Measurements from ENCODE around the gene PLCB1. TPM values are rescaled to one million over a fixed set of nuclear protein-coding genes. Genes with fewer than 3 reads are reported as not detected.

The PLCB1 gene
- total RNA-seq, 4 donors from 2014 or later: 7.2 to 28.1 (median 9.6) TPM

DNA sequence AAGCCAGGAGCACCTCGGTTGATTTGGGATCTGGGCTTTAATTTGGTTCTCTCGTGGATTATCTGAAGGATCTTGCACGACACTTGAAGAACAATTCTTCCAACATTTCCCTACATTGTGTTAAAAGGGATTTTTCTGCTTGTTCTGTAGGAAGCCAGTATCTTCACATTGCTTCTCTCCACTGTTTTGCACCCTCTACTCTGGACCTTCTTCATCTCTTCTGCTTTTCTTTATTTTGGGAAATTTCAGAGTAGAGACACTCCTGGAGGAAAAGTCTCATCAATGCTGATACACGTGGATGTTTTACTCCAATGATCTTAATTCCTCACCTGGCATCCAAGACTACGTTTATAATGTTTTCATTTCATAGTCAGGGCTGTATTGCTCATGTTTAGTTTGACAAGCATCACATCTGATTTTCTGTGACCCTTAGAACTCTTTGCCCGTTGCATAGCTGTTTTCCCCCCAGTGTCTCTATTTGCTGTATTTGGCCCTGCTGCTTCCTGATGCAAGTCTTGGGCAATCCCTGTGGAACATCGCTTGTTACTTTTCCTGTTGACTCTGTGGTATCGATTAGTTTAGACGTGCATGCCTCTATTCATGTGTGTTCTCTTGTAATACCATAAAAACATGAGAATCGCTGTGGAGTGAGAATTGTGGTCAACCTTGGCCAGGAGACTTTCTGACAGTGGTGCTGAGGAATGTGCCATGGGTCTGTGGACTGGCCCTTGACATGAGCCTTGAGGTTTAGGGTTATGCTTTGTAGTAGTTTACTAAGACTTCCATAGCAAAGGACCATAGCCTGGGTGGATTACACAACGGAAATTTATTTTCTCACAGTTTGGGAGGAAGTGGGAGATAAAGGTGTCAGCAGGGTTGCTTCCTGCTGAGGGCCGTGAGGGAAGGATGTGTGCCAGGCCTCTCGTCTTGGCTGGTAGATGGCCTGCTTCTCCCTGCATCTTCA, 12.5 kb downstream of the PLCB1 start:
- peak in 1 of 3 donors; percentile 49 for DNase-seq
- Histone ChIP-seq H3K9me3 (no peaks in the 10 kb centered on the region), H3K36me3 (no peaks in the 10 kb centered on the region), H3K4me3 (no peak overlapping the region), H3K27ac (peak overlapping the region in 1 of 4 donors; percentile 48), H3K27me3 (no peaks in the 10 kb centered on the region), H3K4me1 (no peaks in the 10 kb centered on the region)
- no peak for TF ChIP-seq POLR2A (IDR thresholded peaks at IDR 0.05)
- TF ChIP-seq, protein P1, sequence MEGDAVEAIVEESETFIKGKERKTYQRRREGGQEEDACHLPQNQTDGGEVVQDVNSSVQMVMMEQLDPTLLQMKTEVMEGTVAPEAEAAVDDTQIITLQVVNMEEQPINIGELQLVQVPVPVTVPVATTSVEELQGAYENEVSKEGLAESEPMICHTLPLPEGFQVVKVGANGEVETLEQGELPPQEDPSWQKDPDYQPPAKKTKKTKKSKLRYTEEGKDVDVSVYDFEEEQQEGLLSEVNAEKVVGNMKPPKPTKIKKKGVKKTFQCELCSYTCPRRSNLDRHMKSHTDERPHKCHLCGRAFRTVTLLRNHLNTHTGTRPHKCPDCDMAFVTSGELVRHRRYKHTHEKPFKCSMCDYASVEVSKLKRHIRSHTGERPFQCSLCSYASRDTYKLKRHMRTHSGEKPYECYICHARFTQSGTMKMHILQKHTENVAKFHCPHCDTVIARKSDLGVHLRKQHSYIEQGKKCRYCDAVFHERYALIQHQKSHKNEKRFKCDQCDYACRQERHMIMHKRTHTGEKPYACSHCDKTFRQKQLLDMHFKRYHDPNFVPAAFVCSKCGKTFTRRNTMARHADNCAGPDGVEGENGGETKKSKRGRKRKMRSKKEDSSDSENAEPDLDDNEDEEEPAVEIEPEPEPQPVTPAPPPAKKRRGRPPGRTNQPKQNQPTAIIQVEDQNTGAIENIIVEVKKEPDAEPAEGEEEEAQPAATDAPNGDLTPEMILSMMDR (IDR thresholded peaks at IDR 0.05): no peak

DNA sequence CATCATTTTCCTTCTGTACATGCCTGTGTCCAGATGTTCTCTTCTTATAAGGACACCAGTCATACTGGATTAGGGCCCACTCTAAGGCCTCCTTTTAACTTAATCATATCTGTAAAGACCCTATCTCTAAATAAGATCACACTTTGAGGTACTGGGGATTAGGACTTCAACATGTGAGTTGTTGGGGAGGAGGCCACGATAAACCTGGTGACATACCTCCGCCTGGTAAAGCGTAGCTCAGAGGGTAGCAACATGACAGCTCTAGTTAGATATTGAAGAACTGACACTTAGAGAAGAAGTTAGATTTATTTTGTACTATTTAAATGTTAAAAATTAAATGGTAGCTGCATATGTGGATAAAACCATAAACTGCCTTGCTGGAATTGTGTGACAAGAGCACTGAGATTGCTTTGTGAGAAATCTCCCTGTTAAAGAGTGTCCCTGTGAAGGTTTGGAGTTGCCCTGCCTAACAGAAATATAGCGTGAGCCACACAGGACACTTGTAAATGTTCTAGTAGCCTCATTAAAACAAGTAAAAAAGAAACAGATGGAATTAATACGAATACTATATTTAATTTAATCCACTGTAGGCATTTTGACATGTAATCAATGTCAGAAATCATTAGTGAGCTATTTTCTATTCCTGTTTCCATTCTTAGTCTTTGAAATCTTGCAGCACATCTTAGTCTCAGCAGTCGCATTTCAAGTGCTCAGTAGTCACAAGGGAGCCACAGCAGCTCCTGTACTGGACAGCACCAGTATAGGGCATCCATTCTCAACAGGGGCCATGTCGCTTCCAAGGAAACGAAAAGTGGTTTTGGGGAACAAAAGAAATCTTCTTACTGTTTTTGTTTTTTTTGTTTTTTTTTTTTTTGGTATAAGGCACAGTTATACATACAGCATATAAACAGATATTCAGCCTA, 13.4 kb downstream of the PLCB1 start:
- TF ChIP-seq POLR2A (IDR thresholded peaks at IDR 0.05): no peak
- TF ChIP-seq, protein P1 (IDR thresholded peaks at IDR 0.05): no peak
- Histone ChIP-seq H3K27me3 (no peaks in the 10 kb centered on the region), H3K4me3 (no peak overlapping the region), H3K9me3 (no peaks in the 10 kb centered on the region), H3K4me1 (no peaks in the 10 kb centered on the region), H3K27ac (peak overlapping the region in 1 of 4 donors; percentile 48), H3K36me3 (no peaks in the 10 kb centered on the region)
- no peak for DNase-seq

DNA sequence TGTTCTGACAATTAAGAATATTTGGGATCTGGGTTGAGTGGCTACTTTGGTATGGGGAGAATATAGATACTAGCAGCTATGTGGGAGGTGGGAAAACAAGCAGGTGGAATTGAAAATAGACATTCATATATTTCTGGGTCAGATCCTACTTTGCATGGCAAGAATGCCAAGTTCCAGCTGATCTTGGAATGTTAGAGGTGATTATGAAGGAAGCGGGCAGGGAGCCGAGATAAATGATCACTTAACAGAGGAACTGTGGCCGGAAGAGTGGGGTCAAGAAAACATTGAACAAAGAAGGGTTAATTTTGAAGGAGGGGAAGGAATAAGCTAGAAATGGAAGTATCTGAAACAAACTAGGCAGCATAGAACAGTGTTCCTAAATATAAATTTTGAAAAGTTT, 15.4 kb downstream of the PLCB1 start:
- TF ChIP-seq, protein P1 (IDR thresholded peaks at IDR 0.05): no peak
- TF ChIP-seq POLR2A (IDR thresholded peaks at IDR 0.05): no peak
- peaks cover 0 to 3% (median 0%) of the 10 kb centered on the region in 4 donors for H3K4me1 ChIP-seq
- no peaks in the 10 kb centered on the region for H3K9me3 ChIP-seq
- no peak for DNase-seq
- no peak overlapping the region for H3K4me3 ChIP-seq
- H3K27me3 ChIP-seq: no peaks in the 10 kb centered on the region
- H3K36me3 ChIP-seq: no peaks in the 10 kb centered on the region
- no peak overlapping the region for H3K27ac ChIP-seq

DNA sequence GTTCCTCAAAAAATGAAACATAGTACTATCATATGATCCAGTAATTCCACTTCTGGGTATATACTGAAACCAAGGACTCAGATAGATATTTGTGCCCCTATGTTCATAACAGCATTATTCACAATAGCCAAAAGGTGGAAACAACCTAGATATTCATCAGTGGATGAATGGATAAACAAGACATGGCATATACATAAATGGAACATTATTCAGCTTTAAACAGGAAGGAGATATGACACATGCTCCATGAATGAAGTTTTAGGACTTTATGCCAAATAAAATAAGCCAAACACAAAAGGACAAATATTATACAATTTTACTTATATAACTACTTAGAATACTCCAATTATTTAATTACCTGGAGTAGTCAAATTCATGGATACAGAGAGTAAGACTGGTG, 16.4 kb downstream of the PLCB1 start:
- Histone ChIP-seq H3K4me3 (no peak overlapping the region), H3K27me3 (no peaks in the 10 kb centered on the region), H3K9me3 (no peaks in the 10 kb centered on the region), H3K27ac (no peak overlapping the region), H3K36me3 (no peaks in the 10 kb centered on the region), H3K4me1 (peaks cover 0 to 3% (median 0%) of the 10 kb centered on the region in 4 donors)
- no peak for DNase-seq
- no peak for TF ChIP-seq POLR2A (IDR thresholded peaks at IDR 0.05)

DNA sequence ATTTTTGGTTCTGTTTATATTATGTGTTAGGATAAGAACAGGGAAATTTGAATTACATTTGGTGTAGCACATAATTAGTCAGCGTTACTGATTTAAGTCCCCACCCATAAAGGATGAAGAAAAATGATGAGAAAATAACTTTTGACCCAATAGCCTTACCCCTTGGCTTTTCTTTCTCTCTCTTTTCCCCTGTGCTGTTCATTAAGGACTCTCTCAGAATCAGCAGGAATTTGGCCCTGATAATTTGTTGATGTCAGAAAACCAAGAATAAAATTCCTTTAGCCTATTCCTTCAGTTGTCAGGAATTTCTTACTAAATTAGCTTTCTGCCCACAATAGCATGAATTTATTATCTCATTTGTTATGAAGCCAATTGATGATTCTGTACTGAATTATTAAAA, 18.5 kb downstream of the PLCB1 start:
- no peak for TF ChIP-seq POLR2A (IDR thresholded peaks at IDR 0.05)
- TF ChIP-seq, protein P1 (IDR thresholded peaks at IDR 0.05): no peak
- H3K36me3 ChIP-seq: no peaks in the 10 kb centered on the region
- peaks cover 0 to 3% (median under 1%) of the 10 kb centered on the region in 4 donors for H3K4me1 ChIP-seq
- H3K4me3 ChIP-seq: no peak overlapping the region
- no peak for DNase-seq
- no peak overlapping the region for H3K27ac ChIP-seq
- H3K27me3 ChIP-seq: no peaks in the 10 kb centered on the region
- no peaks in the 10 kb centered on the region for H3K9me3 ChIP-seq

Measured in Peyer's patch (tissue), 4 donors.